Stimulated activated CD4-positive, alpha-beta T cell treated with anti-CD3 and anti-CD28 coated beads, TNF-alpha, amount 100 ng/mL, for 24 hours (primary cell): ENCODE results near the gene EIF2S3B.
"Not testable (repeated sequence)": the region's sequence is repeated elsewhere in the genome, so short reads cannot be mapped to it uniquely, and the experiment has no call there.

ENCODE experiments used
- DNase-seq, 3 experiments: peaks; one replicate each; pipeline ENCODE4 v3.0.0-alpha.2; 2020; ENCODE audit warnings: low read depth in 3 of 3

EIF2S3B gene

DNA sequence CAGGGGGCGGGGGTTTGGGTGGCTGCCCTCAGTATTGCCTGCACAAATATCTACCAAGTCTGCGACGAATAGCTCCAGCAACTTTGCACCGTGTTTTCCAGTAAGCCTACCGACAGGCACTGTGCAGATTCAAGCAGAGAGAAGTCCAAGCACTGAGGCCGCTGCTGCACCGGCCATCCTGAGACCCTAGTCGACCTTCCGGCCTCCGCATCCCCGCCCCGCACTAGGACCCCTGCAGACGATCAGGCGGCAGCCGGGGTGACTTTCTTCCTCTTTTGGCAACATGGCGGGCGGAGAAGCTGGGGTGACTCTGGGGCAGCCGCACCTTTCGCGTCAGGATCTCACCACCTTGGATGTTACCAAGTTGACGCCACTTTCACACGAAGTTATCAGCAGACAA is at the start of gene EIF2S3B:
TSS of gene EIF2S3B (plus strand) at position 271 of the 400 bp plus-strand sequence. CDS start at position 284, 13 bp downstream.
- no peak for DNase-seq

- DNase-seq: no peak
These were observed 48.8 kb upstream of the EIF2S3B start for GRCh38 chr12:10456856-10457255.

- no peak for DNase-seq
These were observed 47.9 kb upstream of the EIF2S3B start for GRCh38 chr12:10457760-10458159.

GRCh38 chr12:10466311-10466710 is 39.4 kb upstream of the EIF2S3B start:
- DNase-seq: no peak

DNA sequence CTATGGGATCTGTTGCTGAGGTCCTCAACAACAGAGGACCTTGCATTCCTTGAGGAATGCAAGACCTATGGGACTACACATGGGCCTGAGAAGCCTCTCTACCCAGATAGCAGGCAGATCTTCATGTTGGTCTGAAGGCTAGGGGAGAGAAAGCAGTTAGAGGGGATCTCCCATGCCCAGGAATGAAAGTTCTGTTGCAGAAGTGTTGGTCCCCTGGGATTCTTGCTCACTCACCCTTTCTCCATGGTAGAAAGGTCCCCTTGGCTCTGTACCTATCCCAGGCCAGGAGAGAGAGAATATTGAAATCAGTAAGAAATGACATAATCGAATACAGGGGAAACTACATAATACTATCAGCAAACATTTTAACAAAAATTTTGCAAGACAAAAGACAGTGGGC is 36.0 kb upstream of the EIF2S3B start:
- no peak for DNase-seq

DNA sequence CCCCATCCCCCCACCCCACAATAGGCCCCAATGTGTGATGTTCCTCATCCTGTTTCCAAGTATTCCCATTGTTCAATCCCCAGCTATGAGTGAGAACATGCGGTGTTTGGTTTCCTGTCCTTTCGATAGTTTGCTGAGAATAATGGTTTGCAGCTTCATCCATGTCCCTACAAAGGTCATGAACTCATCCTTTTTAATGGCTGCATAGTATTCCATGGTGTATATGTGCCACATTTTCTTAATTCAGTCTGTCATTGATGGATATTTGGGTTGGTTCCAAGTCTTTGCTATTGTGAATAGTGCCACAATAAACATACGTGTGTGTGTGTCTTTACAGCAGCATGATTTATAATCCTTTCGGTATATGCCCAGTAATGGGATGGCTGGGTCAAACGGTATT is 32.9 kb upstream of the EIF2S3B start:
- not testable (repeated sequence) for DNase-seq

DNA sequence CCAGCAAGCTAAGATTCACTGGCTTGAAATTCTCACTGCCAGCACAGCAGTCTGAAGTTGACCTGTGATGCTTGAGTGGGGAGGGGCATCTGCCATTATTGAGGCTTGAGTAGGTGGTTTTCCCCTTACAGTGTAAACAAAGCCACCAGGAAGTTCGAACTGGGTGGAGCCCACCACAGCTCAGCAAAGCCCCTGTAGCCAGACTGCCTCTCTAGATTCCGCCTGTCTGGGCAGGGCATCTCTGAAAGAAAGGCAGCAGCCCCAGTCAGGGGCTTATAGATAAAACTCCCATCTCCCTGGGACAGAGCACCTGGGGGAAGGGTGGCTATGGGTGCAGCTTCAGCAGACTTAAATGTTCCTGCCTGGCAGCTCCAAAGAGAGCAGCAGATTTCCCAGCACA is 23.8 kb upstream of the EIF2S3B start:
- DNase-seq: not testable (repeated sequence)

GRCh38 chr12:10487328-10487727 is 18.4 kb upstream of the EIF2S3B start:
- DNase-seq: not testable (repeated sequence)

DNA sequence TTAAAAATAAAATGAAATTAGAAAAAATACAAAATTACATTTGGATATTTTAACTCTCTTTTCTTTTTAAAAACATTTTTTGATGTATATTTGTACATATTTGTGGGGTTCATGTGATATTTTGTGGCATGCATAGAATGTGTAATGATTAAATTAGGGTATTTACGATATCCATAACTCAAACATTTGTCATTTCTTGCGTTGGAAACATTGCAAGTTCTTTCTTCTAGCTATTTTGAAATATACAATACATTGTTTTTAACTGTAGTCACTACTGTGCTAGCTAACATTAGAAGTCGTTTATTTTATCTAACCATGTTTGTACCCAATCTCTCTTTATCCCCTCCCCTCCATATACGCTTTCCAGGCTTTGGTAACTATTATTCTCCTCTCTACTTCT is 13.9 kb upstream of the EIF2S3B start:
- no peak for DNase-seq

DNA sequence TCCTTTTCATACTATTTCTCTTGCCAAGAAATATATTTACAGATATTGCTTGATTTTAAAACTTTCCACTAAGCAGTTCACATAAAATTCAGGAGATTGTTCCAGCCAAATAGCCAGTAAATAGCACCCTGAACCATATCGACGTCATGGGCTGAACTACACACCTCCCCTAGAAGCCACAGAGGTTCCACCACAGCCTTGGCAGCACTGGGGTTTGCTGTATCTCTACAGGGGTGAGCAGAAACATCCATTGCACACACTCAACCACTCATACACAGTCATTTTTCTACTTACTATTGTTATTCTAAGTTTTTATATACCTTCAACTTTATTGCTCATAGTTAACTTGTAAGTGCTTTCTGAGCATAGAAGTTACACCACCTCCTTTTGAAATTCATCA is 8.1 kb upstream of the EIF2S3B start:
- no peak for DNase-seq

GRCh38 chr12:10498042-10498441 is 7.6 kb upstream of the EIF2S3B start:
- no peak for DNase-seq

DNA sequence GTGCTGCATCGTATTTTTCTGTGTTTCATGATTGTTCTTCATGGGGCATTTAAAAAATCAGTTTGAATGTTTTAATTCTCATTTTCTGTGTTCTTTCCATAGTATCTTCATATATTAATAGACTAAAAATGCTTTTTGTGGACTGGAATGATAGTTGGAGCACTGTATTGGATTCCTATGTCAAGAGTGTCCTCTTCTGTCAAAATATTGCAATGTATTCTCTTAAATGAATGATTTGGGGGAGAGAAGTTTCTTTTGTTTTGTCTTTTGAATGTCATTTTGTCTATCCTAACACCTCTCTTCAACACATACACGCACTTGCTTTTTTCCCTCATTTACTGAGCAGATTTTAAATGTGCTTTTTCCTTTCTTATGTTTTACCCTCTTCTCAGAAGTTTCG is 4.7 kb upstream of the EIF2S3B start:
- no peak for DNase-seq

- DNase-seq: no peak
These were observed 2.2 kb upstream of the EIF2S3B start for GRCh38 chr12:10503460-10503859.

- no peak for DNase-seq
These were observed 6.2 kb downstream of the EIF2S3B start for GRCh38 chr12:10511756-10512355.

DNA sequence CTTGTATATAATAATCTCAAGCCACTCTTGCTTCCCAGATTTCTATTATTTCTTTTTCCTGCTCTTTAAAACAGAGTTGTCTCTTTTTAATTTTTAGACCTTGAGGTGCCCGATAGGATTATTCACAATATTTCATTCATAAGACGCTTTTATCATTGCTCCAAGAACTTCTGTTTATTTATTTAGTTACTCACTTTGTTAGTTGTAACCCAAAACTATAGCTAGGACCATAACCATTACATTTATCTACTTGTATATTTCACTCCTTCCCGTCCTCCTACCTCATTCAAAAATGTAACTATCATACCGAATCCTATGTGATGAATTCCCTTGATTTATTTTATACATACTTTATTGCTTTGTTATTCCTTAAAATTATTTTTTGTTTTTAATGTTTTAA is 7.1 kb downstream of the EIF2S3B start:
- no peak for DNase-seq

- DNase-seq: no peak
These were observed 15.9 kb downstream of the EIF2S3B start for GRCh38 chr12:10521555-10521954.

DNA sequence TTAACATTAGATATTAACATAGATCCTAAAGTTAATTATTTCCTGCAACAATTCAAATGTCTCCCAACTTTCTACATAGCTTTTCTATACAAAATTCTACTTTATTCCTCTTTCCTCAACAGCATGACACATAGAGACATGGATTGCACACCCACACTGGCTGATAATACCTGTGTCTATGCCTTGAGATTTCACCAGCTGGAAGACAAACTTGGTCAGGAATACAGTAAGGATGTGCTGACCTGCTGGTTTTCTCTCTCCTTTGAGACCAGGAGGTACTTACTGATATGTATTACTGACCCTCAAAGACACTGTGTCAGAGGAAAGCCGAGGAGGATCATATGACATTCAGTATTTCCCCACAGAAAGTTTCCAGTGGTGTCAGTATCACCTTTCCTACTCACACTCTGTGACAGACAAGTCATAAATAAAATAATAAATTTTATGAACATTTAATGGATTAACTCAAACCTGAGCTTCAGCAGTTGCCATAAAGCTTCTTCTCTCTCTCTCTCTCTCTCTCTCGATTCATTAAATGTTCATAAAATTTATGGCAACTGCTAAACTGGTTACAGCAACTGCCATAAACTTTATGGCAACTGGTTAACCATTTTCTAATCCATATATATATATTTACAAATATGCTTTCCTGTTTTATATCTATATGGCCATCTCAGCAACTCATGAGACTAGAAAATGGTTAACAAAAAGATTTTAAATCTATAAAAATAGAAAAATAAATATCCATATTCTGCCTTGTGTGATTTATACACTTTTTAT is 22.7 kb downstream of the EIF2S3B start:
- DNase-seq: no peak

- DNase-seq: no peak
These were observed 23.9 kb downstream of the EIF2S3B start for GRCh38 chr12:10529603-10530002.

DNA sequence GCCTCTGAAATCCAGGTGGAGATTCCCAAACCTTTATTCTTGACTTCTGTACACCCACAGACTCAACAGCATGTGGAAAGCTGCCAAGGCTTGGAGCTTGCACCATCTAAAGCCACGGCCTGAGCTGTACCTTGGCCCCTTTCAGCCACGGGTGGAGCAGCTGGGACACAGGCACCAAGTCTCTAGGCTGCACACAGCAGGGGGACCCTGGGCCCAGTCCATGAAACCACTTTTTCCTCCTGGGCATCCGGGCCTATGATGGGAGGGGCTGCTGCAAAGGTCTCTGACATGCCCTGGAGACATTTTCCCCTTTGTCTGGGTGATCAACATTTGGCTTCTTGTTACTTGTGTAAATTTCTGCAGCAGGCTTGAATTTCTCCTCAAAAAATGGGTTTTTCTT is 32.0 kb downstream of the EIF2S3B start:
- DNase-seq: no peak

DNA sequence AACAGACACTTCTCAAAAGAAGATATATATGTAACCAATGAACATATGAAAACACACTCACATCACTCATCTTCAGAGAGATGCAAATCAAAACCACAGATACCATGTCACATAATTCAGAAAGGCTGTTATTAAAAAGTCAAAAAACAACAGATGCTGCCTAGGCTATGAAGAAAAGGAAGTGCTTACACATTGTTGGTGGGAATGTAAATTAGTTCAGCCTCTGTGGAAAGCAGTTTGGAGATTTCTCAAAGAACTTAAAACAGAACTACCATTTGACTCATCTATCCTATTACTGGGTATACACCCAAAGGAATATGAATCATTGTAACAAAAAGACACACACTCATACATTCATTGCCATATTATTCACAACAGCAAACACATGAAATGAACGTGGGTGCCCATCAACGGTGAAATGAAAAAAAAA is 35.1 kb downstream of the EIF2S3B start:
- no peak for DNase-seq

- DNase-seq: no peak
These were observed 37.8 kb downstream of the EIF2S3B start for GRCh38 chr12:10543499-10543898.

- DNase-seq: no peak
These were observed 45.7 kb downstream of the EIF2S3B start for GRCh38 chr12:10551375-10551774.

- DNase-seq: no peak
These were observed 47.5 kb downstream of the EIF2S3B start for GRCh38 chr12:10553148-10553547.
